Sigmoid colon (tissue), 4 donors: Measurements from ENCODE around the gene ALOX12B.

ENCODE experiments used
- CTCF ChIP-seq, 4 experiments: fragments of 450-650 bp in 3 of 4; fragments of 200-600 bp in 1 of 4; IDR thresholded peaks; one replicate each; pipeline ENCODE4 v1.5.1; 2016 to 2019; ENCODE audit warnings: antibody characterized with exemption in 4 of 4, mild to moderate bottlenecking in 3 of 4, moderate library complexity in 2 of 4
- POLR2A ChIP-seq, 2 donors: fragments of 450-650 bp; IDR thresholded peaks; one replicate each; pipeline ENCODE4 v1.6.1; 2016; ENCODE audit warnings: antibody characterized with exemption in 2 of 2, mild to moderate bottlenecking in 2 of 2, moderate library complexity in 2 of 2
- POLR2AphosphoS5 ChIP-seq, 4 donors: sonication (generic); formaldehyde crosslinking; IDR thresholded peaks; one replicate each; pipeline ENCODE4 v1.6.1; 2017; ENCODE audit warnings: antibody characterized with exemption in 4 of 4

- TF ChIP-seq CTCF (IDR thresholded peaks at IDR 0.05) = no peak
- TF ChIP-seq POLR2A (IDR thresholded peaks at IDR 0.05) = no peak
- TF ChIP-seq POLR2AphosphoS5 (IDR thresholded peaks at IDR 0.05) = no peak
Measured at GRCh38 chr17:8091033-8091687, 3.6 kb upstream of the ALOX12B start.
